ENCODE results near the gene OLIG1. TPM values are rescaled to one million over a fixed set of nuclear protein-coding genes. Genes with fewer than 3 reads are reported as not detected.

OLIG1 gene, protein sequence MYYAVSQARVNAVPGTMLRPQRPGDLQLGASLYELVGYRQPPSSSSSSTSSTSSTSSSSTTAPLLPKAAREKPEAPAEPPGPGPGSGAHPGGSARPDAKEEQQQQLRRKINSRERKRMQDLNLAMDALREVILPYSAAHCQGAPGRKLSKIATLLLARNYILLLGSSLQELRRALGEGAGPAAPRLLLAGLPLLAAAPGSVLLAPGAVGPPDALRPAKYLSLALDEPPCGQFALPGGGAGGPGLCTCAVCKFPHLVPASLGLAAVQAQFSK
- not detected in 2 replicates for total RNA-seq

DNA sequence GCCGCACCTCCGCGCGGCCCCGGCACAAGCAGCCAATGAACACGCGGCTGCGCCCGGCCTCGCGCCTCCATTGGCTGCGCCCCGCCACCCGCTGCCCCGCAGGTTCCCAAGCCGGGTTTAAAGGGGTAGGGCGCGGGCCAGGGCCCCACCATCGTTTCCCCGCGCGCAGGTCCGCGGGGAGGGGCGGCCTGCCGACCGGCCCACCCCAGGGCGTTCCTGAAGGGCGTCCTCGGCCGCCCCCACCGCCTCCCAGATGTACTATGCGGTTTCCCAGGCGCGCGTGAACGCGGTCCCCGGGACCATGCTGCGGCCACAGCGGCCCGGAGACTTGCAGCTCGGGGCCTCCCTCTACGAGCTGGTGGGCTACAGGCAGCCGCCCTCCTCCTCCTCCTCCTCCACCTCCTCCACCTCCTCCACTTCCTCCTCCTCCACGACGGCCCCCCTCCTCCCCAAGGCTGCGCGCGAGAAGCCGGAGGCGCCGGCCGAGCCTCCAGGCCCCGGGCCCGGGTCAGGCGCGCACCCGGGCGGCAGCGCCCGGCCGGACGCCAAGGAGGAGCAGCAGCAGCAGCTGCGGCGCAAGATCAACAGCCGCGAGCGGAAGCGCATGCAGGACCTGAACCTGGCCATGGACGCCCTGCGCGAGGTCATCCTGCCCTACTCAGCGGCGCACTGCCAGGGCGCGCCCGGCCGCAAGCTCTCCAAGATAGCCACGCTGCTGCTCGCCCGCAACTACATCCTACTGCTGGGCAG, at the start of gene OLIG1:
TSS of gene OLIG1 (plus strand) at position 148 of the 750 bp plus-strand sequence. CDS start at position 254, 106 bp downstream.
- DNase-seq (ENCODE audit: low read depth, low spot score): no peak

GRCh38 chr21:33020558-33021100, 49.3 kb upstream of the OLIG1 start:
- DNase-seq (ENCODE audit: low read depth, low spot score): no peak

DNA sequence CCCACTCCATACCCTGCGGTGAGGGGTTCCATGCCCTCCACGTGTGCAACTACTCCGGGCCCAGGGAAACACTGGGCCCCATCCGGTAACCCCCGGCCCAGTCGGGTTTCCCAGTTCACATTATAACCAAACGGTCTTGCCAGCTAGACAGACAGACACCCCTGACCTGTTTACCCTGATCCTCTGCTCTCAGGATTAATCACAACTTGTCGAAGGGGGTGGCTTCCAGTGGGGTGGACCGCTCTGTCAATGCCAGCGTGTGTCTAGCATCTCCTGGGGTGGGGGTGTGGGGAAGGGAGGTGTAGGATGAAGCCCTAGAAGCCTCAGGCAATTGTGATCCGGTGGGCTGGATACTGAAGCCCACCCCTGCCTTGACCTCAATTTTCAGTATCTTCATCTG, 48.8 kb upstream of the OLIG1 start:
- no peak for DNase-seq (ENCODE audit: low read depth, low spot score)

DNA sequence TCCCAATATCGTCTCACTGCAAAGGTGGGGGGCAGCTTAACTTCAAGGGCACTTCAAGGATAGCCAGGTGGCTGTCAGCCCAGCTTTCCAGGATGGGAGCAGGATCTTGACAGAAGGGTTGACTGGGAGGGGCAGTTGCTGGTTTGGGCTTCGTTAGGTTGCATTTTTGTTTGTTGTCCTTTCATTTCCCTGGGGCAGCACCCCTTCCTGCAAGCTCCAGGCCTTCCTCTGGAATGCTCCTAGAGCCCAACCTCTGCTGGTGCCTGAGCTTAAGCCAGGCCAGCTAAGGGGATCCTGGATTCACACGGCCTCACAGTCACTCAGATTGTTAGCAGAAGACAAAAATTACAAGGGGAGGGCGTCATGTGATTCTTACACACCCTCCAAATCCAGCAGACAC, 48.3 kb upstream of the OLIG1 start:
- no peak for DNase-seq (ENCODE audit: low read depth, low spot score)

GRCh38 chr21:33022489-33022827, 47.5 kb upstream of the OLIG1 start:
- no peak for DNase-seq (ENCODE audit: low read depth, low spot score)

- DNase-seq (ENCODE audit: low read depth, low spot score): no peak
These were observed 46.9 kb upstream of the OLIG1 start for GRCh38 chr21:33022828-33023573.

DNA sequence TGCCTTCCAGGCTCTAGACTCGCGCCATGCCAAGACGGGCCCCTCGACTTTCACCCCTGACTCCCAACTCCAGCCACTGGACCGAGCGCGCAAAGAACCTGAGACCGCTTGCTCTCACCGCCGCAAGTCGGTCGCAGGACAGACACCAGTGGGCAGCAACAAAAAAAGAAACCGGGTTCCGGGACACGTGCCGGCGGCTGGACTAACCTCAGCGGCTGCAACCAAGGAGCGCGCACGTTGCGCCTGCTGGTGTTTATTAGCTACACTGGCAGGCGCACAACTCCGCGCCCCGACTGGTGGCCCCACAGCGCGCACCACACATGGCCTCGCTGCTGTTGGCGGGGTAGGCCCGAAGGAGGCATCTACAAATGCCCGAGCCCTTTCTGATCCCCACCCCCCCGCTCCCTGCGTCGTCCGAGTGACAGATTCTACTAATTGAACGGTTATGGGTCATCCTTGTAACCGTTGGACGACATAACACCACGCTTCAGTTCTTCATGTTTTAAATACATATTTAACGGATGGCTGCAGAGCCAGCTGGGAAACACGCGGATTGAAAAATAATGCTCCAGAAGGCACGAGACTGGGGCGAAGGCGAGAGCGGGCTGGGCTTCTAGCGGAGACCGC, 46.3 kb upstream of the OLIG1 start:
- DNase-seq (ENCODE audit: low read depth, low spot score): no peak

DNA sequence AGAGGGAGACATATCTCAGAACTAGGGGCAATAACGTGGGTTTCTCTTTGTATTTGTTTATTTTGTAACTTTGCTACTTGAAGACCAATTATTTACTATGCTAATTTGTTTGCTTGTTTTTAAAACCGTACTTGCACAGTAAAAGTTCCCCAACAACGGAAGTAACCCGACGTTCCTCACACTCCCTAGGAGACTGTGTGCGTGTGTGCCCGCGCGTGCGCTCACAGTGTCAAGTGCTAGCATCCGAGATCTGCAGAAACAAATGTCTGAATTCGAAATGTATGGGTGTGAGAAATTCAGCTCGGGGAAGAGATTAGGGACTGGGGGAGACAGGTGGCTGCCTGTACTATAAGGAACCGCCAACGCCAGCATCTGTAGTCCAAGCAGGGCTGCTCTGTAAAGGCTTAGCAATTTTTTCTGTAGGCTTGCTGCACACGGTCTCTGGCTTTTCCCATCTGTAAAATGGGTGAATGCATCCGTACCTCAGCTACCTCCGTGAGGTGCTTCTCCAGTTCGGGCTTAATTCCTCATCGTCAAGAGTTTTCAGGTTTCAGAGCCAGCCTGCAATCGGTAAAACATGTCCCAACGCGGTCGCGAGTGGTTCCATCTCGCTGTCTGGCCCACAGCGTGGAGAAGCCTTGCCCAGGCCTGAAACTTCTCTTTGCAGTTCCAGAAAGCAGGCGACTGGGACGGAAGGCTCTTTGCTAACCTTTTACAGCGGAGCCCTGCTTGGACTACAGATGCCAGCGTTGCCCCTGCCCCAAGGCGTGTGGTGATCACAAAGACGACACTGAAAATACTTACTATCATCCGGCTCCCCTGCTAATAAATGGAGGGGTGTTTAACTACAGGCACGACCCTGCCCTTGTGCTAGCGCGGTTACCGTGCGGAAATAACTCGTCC, 45.5 kb upstream of the OLIG1 start:
- DNase-seq (ENCODE audit: low read depth, low spot score): no peak

DNA sequence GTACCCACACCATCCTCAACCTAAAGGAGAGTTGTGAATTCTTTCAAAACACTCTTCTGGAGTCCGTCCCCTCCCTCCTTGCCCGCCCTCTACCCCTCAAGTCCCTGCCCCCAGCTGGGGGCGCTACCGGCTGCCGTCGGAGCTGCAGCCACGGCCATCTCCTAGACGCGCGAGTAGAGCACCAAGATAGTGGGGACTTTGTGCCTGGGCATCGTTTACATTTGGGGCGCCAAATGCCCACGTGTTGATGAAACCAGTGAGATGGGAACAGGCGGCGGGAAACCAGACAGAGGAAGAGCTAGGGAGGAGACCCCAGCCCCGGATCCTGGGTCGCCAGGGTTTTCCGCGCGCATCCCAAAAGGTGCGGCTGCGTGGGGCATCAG, 44.8 kb upstream of the OLIG1 start:
- no peak for DNase-seq (ENCODE audit: low read depth, low spot score)

- DNase-seq (ENCODE audit: low read depth, low spot score): no peak
These were observed 44.2 kb upstream of the OLIG1 start, which contains the start of gene OLIG2 for GRCh38 chr21:33025489-33026442. TSS of gene OLIG2 (plus strand) at chr21:33025935. CDS start at chr21:33026863, 928 bp downstream.

- DNase-seq (ENCODE audit: low read depth, low spot score): no peak
These were observed 43.5 kb upstream of the OLIG1 start for GRCh38 chr21:33026443-33026858.

GRCh38 chr21:33026878-33027400, 43.0 kb upstream of the OLIG1 start:
- no peak for DNase-seq (ENCODE audit: low read depth, low spot score)

DNA sequence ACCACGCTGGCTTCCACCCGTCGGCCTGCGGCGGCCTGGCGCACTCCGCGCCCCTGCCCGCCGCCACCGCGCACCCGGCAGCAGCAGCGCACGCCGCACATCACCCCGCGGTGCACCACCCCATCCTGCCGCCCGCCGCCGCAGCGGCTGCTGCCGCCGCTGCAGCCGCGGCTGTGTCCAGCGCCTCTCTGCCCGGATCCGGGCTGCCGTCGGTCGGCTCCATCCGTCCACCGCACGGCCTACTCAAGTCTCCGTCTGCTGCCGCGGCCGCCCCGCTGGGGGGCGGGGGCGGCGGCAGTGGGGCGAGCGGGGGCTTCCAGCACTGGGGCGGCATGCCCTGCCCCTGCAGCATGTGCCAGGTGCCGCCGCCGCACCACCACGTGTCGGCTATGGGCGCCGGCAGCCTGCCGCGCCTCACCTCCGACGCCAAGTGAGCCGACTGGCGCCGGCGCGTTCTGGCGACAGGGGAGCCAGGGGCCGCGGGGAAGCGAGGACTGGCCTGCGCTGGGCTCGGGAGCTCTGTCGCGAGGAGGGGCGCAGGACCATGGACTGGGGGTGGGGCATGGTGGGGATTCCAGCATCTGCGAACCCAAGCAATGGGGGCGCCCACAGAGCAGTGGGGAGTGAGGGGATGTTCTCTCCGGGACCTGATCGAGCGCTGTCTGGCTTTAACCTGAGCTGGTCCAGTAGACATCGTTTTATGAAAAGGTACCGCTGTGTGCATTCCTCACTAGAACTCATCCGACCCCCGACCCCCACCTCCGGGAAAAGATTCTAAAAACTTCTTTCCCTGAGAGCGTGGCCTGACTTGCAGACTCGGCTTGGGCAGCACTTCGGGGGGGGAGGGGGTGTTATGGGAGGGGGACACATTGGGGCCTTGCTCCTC, 42.3 kb upstream of the OLIG1 start:
- DNase-seq (ENCODE audit: low read depth, low spot score): no peak

- DNase-seq (ENCODE audit: low read depth, low spot score): no peak
These were observed 41.7 kb upstream of the OLIG1 start for GRCh38 chr21:33028287-33028670.

DNA sequence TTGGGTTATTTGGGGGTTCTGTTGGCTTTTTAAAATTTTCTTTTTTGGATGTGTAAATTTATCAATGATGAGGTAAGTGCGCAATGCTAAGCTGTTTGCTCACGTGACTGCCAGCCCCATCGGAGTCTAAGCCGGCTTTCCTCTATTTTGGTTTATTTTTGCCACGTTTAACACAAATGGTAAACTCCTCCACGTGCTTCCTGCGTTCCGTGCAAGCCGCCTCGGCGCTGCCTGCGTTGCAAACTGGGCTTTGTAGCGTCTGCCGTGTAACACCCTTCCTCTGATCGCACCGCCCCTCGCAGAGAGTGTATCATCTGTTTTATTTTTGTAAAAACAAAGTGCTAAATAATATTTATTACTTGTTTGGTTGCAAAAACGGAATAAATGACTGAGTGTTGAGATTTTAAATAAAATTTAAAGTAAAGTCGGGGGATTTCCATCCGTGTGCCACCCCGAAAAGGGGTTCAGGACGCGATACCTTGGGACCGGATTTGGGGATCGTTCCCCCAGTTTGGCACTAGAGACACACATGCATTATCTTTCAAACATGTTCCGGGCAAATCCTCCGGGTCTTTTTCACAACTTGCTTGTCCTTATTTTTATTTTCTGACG, 41.1 kb upstream of the OLIG1 start:
- DNase-seq (ENCODE audit: low read depth, low spot score): no peak

GRCh38 chr21:33029385-33029921, 40.5 kb upstream of the OLIG1 start:
- DNase-seq (ENCODE audit: low read depth, low spot score): no peak

- DNase-seq (ENCODE audit: low read depth, low spot score): no peak
These were observed 39.9 kb upstream of the OLIG1 start for GRCh38 chr21:33029975-33030461.
